HCT116 (cell line): ENCODE results near the gene CYP2S1. TPM values are rescaled to one million over a fixed set of nuclear protein-coding genes. Genes with fewer than 3 reads are reported as not detected.
"Not testable (repeated sequence)": the region's sequence is repeated elsewhere in the genome, so short reads cannot be mapped to it uniquely, and the experiment has no call there.

Experiments used
- ATAC-seq: fragments of 200-7000 bp; cut with Tn5 transposase; 2 replicates; pipeline ENCODE4 v1.9.1; 2020; ENCODE audit warnings: mild to moderate bottlenecking, moderate library complexity
- BruUV-seq: library from RNA; stranded (reverse); fragments of 400-500 nt; replicated peaks from 2 replicates; lab custom pipeline; 2021; lab: Mats Ljungman, UMichigan
- CTCF ChIA-PET: fragments of 300-600 bp; sonication (Branson Sonifier 250); formaldehyde crosslinking; loops from one replicate; lab custom pipeline; 2021; ENCODE audit warnings: antibody characterized with exemption; lab: Charles Lee
- POLR2A ChIA-PET: fragments of 300-600, 350-600 bp; sonication (Branson Sonifier 250); formaldehyde crosslinking; loops from one replicate; lab custom pipeline; 2021; ENCODE audit warnings: antibody characterized with exemption; lab: Charles Lee
- RAD21 ChIA-PET, 2 experiments: fragments of 300-600 bp; sonication (Branson Sonifier 250); formaldehyde crosslinking; loops; one replicate each; lab custom pipeline; 2023; ENCODE audit warnings: low total read pairs in 2 of 2; ENCODE audit not compliant: uncharacterized antibody in 2 of 2, unreplicated experiment in 2 of 2, low non-redundant PET in 1 of 2; lab: Charles Lee
- DNase-seq: peaks from one replicate; pipeline ENCODE4 v3.0.0-alpha.2; 2010; ENCODE audit warnings: low read depth, low spot score
- H2AFZ ChIP-seq: fragments of 200-600 bp; shearing (Covaris generic), sonication (generic); 2 replicates; pipeline ENCODE4 v1.6.1; 2017; ENCODE audit warnings: low read depth, mixed run types, mixed read lengths, antibody characterized with exemption, low read length; ENCODE audit not compliant: poor library complexity, severe bottlenecking
- H3K27ac ChIP-seq: 2 replicates; pipeline ENCODE4 v1.5.1; 2012; ENCODE audit warnings: low read depth, low read length
- H3K27me3 ChIP-seq: fragments of 200-600 bp; sonication (generic); 2 replicates; pipeline ENCODE4 v1.6.1; 2016; ENCODE audit warnings: mixed run types, low read length, mixed read lengths; ENCODE audit not compliant: insufficient read depth
- H3K36me3 ChIP-seq, 2 experiments: fragments of 200-500 bp in 1 of 2; fragments of 200-600 bp in 1 of 2; sonication (Bioruptor generic) in 1 of 2; sonication (generic) in 1 of 2; 2 replicates each; pipeline versions ENCODE4 v1.5.1 to v1.6.1; 2014 to 2016; ENCODE audit warnings: low read length in 2 of 2, inconsistent platforms in 1 of 2, mixed read lengths in 1 of 2, mixed run types in 1 of 2; ENCODE audit not compliant: insufficient read depth in 2 of 2, control insufficient read depth in 1 of 2
- H3K4me1 ChIP-seq, 2 experiments: fragments of 200-600 bp in 1 of 2; sonication (generic) in 1 of 2; 2 replicates each; pipeline versions ENCODE4 v1.5.1 to v1.6.1; 2012 to 2017; ENCODE audit warnings: low read length in 2 of 2, inconsistent platforms in 1 of 2, mild to moderate bottlenecking in 1 of 2, mixed read lengths in 1 of 2, mixed run types in 1 of 2, moderate library complexity in 1 of 2; ENCODE audit not compliant: insufficient read depth in 2 of 2, control insufficient read depth in 1 of 2
- H3K4me2 ChIP-seq: fragments of 200-600 bp; sonication (generic); 2 replicates; pipeline ENCODE4 v1.6.1; 2017; ENCODE audit warnings: mixed run types, low read length, mixed read lengths
- H3K4me3 ChIP-seq, 2 experiments: fragments of 200-600 bp in 1 of 2; sonication (generic) in 1 of 2; replicated peaks in 1 of 2; 2 replicates each; pipeline ENCODE4 v1.5.1; 2011 to 2016; ENCODE audit warnings: low read length in 2 of 2, control low read depth in 1 of 2, low read depth in 1 of 2, mild to moderate bottlenecking in 1 of 2, mixed read lengths in 1 of 2, mixed run types in 1 of 2
- H3K79me2 ChIP-seq: fragments of 200-600 bp; sonication (generic); 2 replicates; pipeline ENCODE4 v1.6.1; 2017; ENCODE audit warnings: mild to moderate bottlenecking, mixed run types, low read length, moderate library complexity, mixed read lengths; ENCODE audit not compliant: insufficient read depth
- H3K9ac ChIP-seq: fragments of 200-600 bp; sonication (generic); 2 replicates; pipeline ENCODE4 v1.6.1; 2016; ENCODE audit warnings: low read length, mixed read lengths
- H3K9me2 ChIP-seq: fragments of 200-600 bp; sonication (generic), shearing (Covaris generic); 2 replicates; pipeline ENCODE4 v1.6.1; 2017; ENCODE audit warnings: mixed run types, mild to moderate bottlenecking, moderate library complexity; ENCODE audit not compliant: insufficient read depth
- H3K9me3 ChIP-seq, 2 experiments: fragments of 200-500 bp in 1 of 2; fragments of 200-600 bp in 1 of 2; sonication (Bioruptor generic) in 1 of 2; sonication (generic) in 1 of 2; 2 replicates each; pipeline ENCODE4 v1.6.1; 2014 to 2017; ENCODE audit warnings: low read length in 2 of 2, mixed read lengths in 2 of 2, inconsistent platforms in 1 of 2, low read depth in 1 of 2, mild to moderate bottlenecking in 1 of 2, mixed run types in 1 of 2, moderate library complexity in 1 of 2; ENCODE audit not compliant: control insufficient read depth in 1 of 2, insufficient read depth in 1 of 2
- H4K20me1 ChIP-seq: fragments of 200-600 bp; sonication (generic), shearing (Covaris generic); 2 replicates; pipeline ENCODE4 v1.6.1; 2017; ENCODE audit warnings: mixed run types, mild to moderate bottlenecking, moderate library complexity; ENCODE audit not compliant: insufficient read depth
- CEBPB ChIP-seq: IDR thresholded peaks from 2 replicates; pipeline ENCODE4 v1.6.1; 2012; ENCODE audit warnings: low read depth
- EGR1 ChIP-seq: IDR thresholded peaks from 2 replicates; pipeline ENCODE4 v1.6.1; 2012; ENCODE audit warnings: low read depth
- EZH2 ChIP-seq: fragments of 200-600 bp; sonication (generic); IDR thresholded peaks from 2 replicates; pipeline ENCODE4 v1.6.1; 2017; ENCODE audit warnings: antibody characterized with exemption, mixed run types
- FOSL1 ChIP-seq: IDR thresholded peaks from 2 replicates; pipeline ENCODE4 v1.6.1; 2012; ENCODE audit warnings: low read depth
- MAX ChIP-seq: IDR thresholded peaks from 2 replicates; pipeline ENCODE4 v1.6.1; 2012
- RAD21 ChIP-seq: IDR thresholded peaks from 2 replicates; pipeline ENCODE4 v1.6.1; 2012; ENCODE audit warnings: low read depth, mild to moderate bottlenecking
- REST ChIP-seq: IDR thresholded peaks from 2 replicates; pipeline ENCODE4 v1.6.1; 2012; ENCODE audit warnings: low read depth
- SP1 ChIP-seq: IDR thresholded peaks from 2 replicates; pipeline ENCODE4 v1.6.1; 2012; ENCODE audit warnings: low read depth
- TCF7L2 ChIP-seq: IDR thresholded peaks from 2 replicates; pipeline ENCODE4 v1.7.0; 2011; ENCODE audit warnings: borderline replicate concordance, inconsistent platforms; ENCODE audit not compliant: insufficient read depth, insufficient read length; ENCODE audit errors: extremely low read depth
- ZFX ChIP-seq: fragments of 450-650 bp; IDR thresholded peaks from 2 replicates; pipeline ENCODE4 v1.6.1; 2017
- ZNF274 ChIP-seq: fragments of 200-500 bp; sonication (Bioruptor generic); IDR thresholded peaks from 2 replicates; pipeline ENCODE4 v1.6.1; 2014; ENCODE audit warnings: mild to moderate bottlenecking, low read depth, low read length, inconsistent platforms
- intact Hi-C: fragments of 100-400 bp; cut with micrococcal nuclease; formaldehyde crosslinking; loops from 2 replicates; pipeline ENCODE4 v1.10.0; 2022
- total RNA-seq: library from RNA; stranded (reverse); gene quantifications from one replicate; pipeline ENCODE4 v1.2.1, GENCODE V29; 2021; ENCODE audit not compliant: unreplicated experiment

The CYP2S1 gene
- total RNA-seq, 1 experiment from 2014 or later, result 17.6 TPM

GRCh38 chr19:41149831-41150230 lies 43.2 kb upstream of the CYP2S1 start:
- Histone ChIP-seq H3K9ac (no peak overlapping the region), H3K9me3 (no peaks in the 10 kb centered on the region), H3K27me3 (no peaks in the 10 kb centered on the region), H3K27ac (no peak overlapping the region), H3K4me1 (peaks cover 0 to 11% of the 10 kb centered on the region in 2 experiments; a peak in 2 of 4 replicates), H3K79me2 (no peaks in the 10 kb centered on the region), H3K4me2 (no peak overlapping the region), H3K36me3 (no peaks in the 10 kb centered on the region), H4K20me1 (no peaks in the 10 kb centered on the region)
- RAD21 ChIA-PET, result no interaction called here
- no peak for ATAC-seq
- no peak for TF ChIP-seq ZNF274
- TF ChIP-seq REST, result no peak
- no peak for TF ChIP-seq FOSL1
- no peak for TF ChIP-seq CEBPB
- no peak for TF ChIP-seq EZH2
- TF ChIP-seq RAD21, result no peak
- no peak for TF ChIP-seq EGR1
- no peak for TF ChIP-seq ZFX
- TF ChIP-seq SP1, result no peak
- TF ChIP-seq MAX, result no peak
- no peak for TF ChIP-seq TCF7L2
- TF ChIP-seq, all 23 proteins: peak for 0
- no TSS peak for BruUV-seq
- no peaks in the 10 kb centered on the region for H3K9me2 ChIP-seq
- no peak overlapping the region for H3K4me3 ChIP-seq
- ChIA-PET CTCF (no interaction called here), POLR2A (no interaction called here)
- H2AFZ ChIP-seq, result no peak overlapping the region
- intact Hi-C loops, result loop anchor here (10.0 kb wide), 1 partner anchor 335 kb away; no protein-coding TSS in a partner anchor
- DNase-seq, result no peak

- H2AFZ ChIP-seq, H3K9me2 ChIP-seq, CTCF ChIA-PET, H3K27me3 ChIP-seq, H3K4me2 ChIP-seq, H3K79me2 ChIP-seq, H3K4me3 ChIP-seq, H3K27ac ChIP-seq, H3K9ac ChIP-seq, RAD21 ChIA-PET, BruUV-seq, ATAC-seq, H3K36me3 ChIP-seq, DNase-seq, H3K9me3 ChIP-seq, intact Hi-C loops, H4K20me1 ChIP-seq: not testable (repeated sequence)
- POLR2A ChIA-PET, result interaction anchor here (0.7 kb wide), 1 partner anchor 18 kb away, joined by 3 read pairs; no protein-coding TSS in a partner anchor
- peaks cover 0 to 11% of the 10 kb centered on the region in 2 experiments; a peak in 2 of 4 replicates for H3K4me1 ChIP-seq
These were observed 42.0 kb upstream of the CYP2S1 start for GRCh38 chr19:41150986-41151385.
